Karpas-422 (cell line): ENCODE measurements around the gene ATF2. TPM values are rescaled to one million over a fixed set of nuclear protein-coding genes. Genes with fewer than 3 reads are reported as not detected.

ENCODE experiments used
- DNase-seq: peaks from one replicate; pipeline ENCODE4 v3.0.0-alpha.2; 2015
- H2AFZ ChIP-seq: fragments of 200-600 bp; sonication (generic); 2 replicates; pipeline ENCODE4 v1.6.1; 2014; ENCODE audit warnings: antibody characterized with exemption, low read length, mixed read lengths
- H3K27ac ChIP-seq: fragments of 200-600 bp; sonication (generic); 2 replicates; pipeline ENCODE4 v1.5.1; 2014; ENCODE audit warnings: mild to moderate bottlenecking, low read length, moderate library complexity
- H3K27me3 ChIP-seq: fragments of 200-600 bp; sonication (generic); 2 replicates; pipeline ENCODE4 v1.6.1; 2014; ENCODE audit warnings: low read length, mixed read lengths
- H3K36me3 ChIP-seq: fragments of 200-600 bp; sonication (generic); 2 replicates; pipeline ENCODE4 v1.6.1; 2014; ENCODE audit warnings: low read length, mixed read lengths; ENCODE audit not compliant: insufficient read depth
- H3K4me1 ChIP-seq: fragments of 200-600 bp; sonication (generic); 2 replicates; pipeline ENCODE4 v1.6.1; 2014; ENCODE audit warnings: mild to moderate bottlenecking, low read length, mixed read lengths
- H3K4me2 ChIP-seq: fragments of 200-600 bp; sonication (generic); 2 replicates; pipeline ENCODE4 v1.6.1; 2014; ENCODE audit warnings: low read length, low read depth, mild to moderate bottlenecking; ENCODE audit not compliant: poor library complexity, severe bottlenecking
- H3K4me3 ChIP-seq: fragments of 200-600 bp; sonication (generic); 2 replicates; pipeline ENCODE4 v1.5.1; 2014; ENCODE audit warnings: mild to moderate bottlenecking, antibody characterized with exemption, low read length, mixed read lengths
- H3K79me2 ChIP-seq: fragments of 200-600 bp; sonication (generic); 2 replicates; pipeline ENCODE4 v1.6.1; 2014; ENCODE audit warnings: mild to moderate bottlenecking, low read length, mixed read lengths
- H3K9ac ChIP-seq: fragments of 200-600 bp; sonication (generic); 2 replicates; pipeline ENCODE4 v1.6.0; 2014; ENCODE audit warnings: low read length
- H3K9me2 ChIP-seq: fragments of 200-600 bp; sonication (generic), shearing (Covaris generic); replicated peaks from 2 replicates; pipeline ENCODE4 v1.6.0; 2014; ENCODE audit warnings: mild to moderate bottlenecking, low read length, moderate library complexity; ENCODE audit not compliant: insufficient read depth
- H3K9me3 ChIP-seq: fragments of 300-700, 200-600 bp; sonication (generic); 2 replicates; pipeline ENCODE4 v1.6.1; 2014; ENCODE audit warnings: low read length, mixed read lengths
- H4K20me1 ChIP-seq: fragments of 200-600 bp; sonication (generic); 2 replicates; pipeline ENCODE4 v1.6.1; 2014; ENCODE audit warnings: mild to moderate bottlenecking, antibody characterized with exemption, low read length, low read depth; ENCODE audit not compliant: insufficient read depth
- total RNA-seq: library from RNA; depleted of rRNA; stranded (reverse); fragments of >200 nt; shearing (Covaris generic); gene quantifications from 2 replicates; pipeline ENCODE4 v1.2.3, GENCODE V29; 2014; ENCODE audit warnings: low replicate concordance

Gene ATF2
- total RNA-seq, 1 experiment from 2014 or later: 83.4 TPM

DNA sequence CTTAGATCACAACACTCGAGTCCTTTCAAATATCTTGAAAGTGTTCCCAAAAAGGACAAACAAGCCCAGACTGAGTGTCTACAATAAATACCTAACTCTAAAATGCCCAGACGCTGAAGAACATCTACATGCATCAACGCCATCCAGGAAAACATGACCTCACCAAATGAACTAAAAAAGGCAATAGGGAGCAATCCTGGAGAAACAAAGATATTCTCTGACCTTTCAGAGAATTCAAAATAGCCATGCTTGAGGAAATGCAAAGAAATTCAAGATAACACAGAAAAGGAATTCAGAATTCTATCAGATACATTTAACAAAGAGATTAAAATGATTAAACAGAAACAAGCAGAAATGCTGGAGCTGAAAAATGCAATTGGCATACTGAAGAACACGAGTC, 101.6 kb downstream of the ATF2 start:
- no peak overlapping the region for H3K27ac ChIP-seq
- H3K9ac ChIP-seq: no peak overlapping the region
- peaks cover 7% of the 10 kb centered on the region for H3K4me1 ChIP-seq
- H3K27me3 ChIP-seq: no peaks in the 10 kb centered on the region
- H4K20me1 ChIP-seq: no peaks in the 10 kb centered on the region
- H3K4me3 ChIP-seq: no peak overlapping the region
- H3K4me2 ChIP-seq: no peak overlapping the region
- no peaks in the 10 kb centered on the region for H3K9me3 ChIP-seq
- 0 out of 2 replicates have a peak, but pooled peaks cover 5% of the 10 kb centered on the region for H3K79me2 ChIP-seq
- H2AFZ ChIP-seq: no peak overlapping the region
- DNase-seq: no peak
- H3K9me2 ChIP-seq: no peaks in the 10 kb centered on the region
- H3K36me3 ChIP-seq: peaks cover 1% of the 10 kb centered on the region; the same call in 1 of the 2 replicates

DNA sequence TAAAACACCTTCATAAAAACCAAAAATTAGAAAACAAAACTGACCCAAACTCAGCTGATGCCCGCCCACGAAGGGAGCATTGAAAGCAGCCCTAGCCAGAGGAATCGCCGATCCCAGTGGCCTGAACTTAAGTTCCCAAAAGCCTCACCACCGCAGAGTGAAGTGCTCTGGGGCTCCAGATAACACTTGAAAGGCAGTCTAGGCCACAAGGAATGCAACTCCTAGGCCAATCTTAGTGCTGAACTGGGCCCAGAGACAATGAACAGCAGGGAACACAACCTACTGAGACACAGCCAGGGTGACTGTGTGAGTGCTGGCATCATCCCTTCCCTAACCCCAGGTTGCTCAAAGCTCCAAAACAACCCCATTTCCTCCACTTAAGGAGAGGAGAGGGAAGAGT, 103.2 kb downstream of the ATF2 start:
- Histone ChIP-seq H4K20me1 (no peaks in the 10 kb centered on the region), H3K9ac (no peak overlapping the region), H3K9me2 (no peaks in the 10 kb centered on the region), H3K4me3 (no peak overlapping the region), H3K27ac (no peak overlapping the region), H3K4me2 (no peak overlapping the region), H2AFZ (no peak overlapping the region), H3K79me2 (0 out of 2 replicates have a peak, but pooled peaks cover 5% of the 10 kb centered on the region), H3K9me3 (no peaks in the 10 kb centered on the region), H3K27me3 (no peaks in the 10 kb centered on the region), H3K4me1 (peaks cover 7% of the 10 kb centered on the region), H3K36me3 (no peaks in the 10 kb centered on the region; the same call in 1 of the 2 replicates)
- DNase-seq: no peak

DNA sequence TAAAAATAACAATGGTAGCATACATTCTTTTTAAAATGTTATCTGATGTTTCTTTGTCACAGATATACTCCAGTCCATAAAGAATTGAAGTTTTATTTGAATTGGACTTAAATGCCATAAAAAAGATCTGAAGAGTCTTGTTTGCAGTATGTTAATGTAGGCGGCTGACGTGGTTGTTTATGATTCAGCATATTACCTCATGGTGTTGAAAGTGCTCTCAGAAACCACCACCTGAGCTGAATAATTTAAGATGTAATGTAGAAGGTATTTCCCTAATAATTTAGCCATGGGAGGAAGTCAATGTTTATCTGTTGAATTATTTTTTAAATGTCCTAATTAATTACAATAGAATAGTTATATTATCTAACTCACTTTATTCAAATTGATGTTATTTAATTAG, 104.3 kb downstream of the ATF2 start:
- H4K20me1 ChIP-seq: no peaks in the 10 kb centered on the region
- DNase-seq: no peak
- H3K9me3 ChIP-seq: no peaks in the 10 kb centered on the region
- H3K36me3 ChIP-seq: no peaks in the 10 kb centered on the region; the same call in 1 of the 2 replicates
- H3K4me1 ChIP-seq: peaks cover 7% of the 10 kb centered on the region
- no peak overlapping the region for H3K9ac ChIP-seq
- no peak overlapping the region for H3K27ac ChIP-seq
- H3K27me3 ChIP-seq: no peaks in the 10 kb centered on the region
- H3K4me2 ChIP-seq: no peak overlapping the region
- no peak overlapping the region for H2AFZ ChIP-seq
- no peak overlapping the region for H3K4me3 ChIP-seq
- H3K79me2 ChIP-seq: 0 out of 2 replicates have a peak, but pooled peaks cover 5% of the 10 kb centered on the region
- no peaks in the 10 kb centered on the region for H3K9me2 ChIP-seq

DNA sequence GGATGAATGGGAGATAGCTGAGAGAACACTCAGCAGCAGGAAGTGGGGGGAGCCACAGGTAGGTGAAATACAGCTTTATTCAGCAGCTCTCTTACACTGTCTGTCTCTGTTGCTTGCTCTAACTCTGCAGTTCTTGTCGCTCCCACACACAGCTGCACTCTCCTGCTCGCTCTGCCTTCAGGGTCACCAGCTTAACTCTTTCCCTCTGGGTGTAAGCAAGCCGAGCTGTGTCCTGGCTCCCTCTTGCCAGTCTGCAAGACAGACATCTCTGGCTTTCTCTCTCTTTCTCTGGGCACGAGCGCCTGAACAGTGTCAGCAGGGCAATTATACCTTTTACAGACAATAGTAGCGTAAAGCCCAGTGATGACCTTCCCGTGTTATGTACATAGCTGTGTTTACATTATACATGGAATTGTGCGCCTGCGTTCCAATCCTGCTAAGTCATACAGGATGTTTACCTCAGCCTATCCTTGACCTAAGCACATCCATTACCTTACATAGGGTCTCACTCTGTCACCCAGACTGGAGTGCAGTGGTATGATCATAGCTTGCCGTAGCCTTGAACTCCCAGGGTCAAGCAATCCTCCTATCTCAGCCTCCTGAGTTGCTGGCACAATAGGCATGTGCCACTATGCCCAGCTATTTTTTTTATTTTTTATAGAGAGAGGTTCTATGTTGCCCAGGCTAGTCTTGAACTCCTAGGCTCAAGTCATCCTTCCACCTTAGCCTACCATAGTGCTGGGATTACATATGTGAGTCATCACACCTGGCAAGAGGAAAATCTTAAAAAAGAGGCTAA, 105.0 kb downstream of the ATF2 start:
- Histone ChIP-seq H3K27me3 (no peaks in the 10 kb centered on the region), H3K79me2 (0 out of 2 replicates have a peak, but pooled peaks cover 5% of the 10 kb centered on the region), H2AFZ (no peak overlapping the region), H3K9me2 (no peaks in the 10 kb centered on the region), H3K4me1 (peaks cover 7% of the 10 kb centered on the region), H3K36me3 (no peaks in the 10 kb centered on the region; the same call in 1 of the 2 replicates), H3K27ac (no peak overlapping the region), H3K9ac (no peak overlapping the region), H3K4me2 (no peak overlapping the region), H3K9me3 (no peaks in the 10 kb centered on the region), H4K20me1 (no peaks in the 10 kb centered on the region), H3K4me3 (no peak overlapping the region)
- no peak for DNase-seq

DNA sequence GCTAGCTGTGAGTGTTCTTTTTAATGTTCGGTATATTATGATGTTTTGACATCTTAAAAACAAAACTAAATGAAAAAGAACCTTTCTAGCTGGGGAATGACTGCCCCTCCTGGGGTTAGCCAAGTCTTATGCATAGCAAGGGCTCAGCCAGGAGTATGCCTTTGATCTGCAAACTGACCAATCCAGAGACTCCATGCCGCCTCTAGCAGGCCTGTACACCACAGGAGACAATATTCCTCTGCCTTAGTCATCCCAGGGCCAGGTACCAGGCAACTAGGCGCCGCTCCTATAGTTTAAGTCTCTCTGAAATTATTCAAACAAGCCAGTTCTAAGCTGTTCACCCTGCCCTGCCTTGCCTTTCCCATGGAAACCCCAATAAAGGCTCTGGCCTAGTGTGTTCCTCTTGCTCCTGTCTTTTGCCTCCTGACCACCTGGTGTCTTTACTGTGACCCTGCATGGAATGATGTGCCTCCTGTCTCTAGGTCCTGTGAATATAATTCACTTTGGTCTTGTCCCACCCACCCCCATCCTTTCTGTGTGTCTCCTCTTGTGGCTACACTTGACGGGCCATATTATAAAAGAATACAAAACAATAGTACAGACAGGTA, 110.8 kb downstream of the ATF2 start:
- Histone ChIP-seq H3K27me3 (no peaks in the 10 kb centered on the region), H3K27ac (no peak overlapping the region), H3K9ac (no peak overlapping the region), H3K36me3 (no peaks in the 10 kb centered on the region), H3K79me2 (no peaks in the 10 kb centered on the region), H3K9me3 (no peaks in the 10 kb centered on the region), H4K20me1 (no peaks in the 10 kb centered on the region), H2AFZ (no peak overlapping the region), H3K4me1 (peaks cover 6% of the 10 kb centered on the region), H3K4me3 (no peak overlapping the region), H3K4me2 (no peak overlapping the region), H3K9me2 (no peaks in the 10 kb centered on the region)
- DNase-seq: no peak

DNA sequence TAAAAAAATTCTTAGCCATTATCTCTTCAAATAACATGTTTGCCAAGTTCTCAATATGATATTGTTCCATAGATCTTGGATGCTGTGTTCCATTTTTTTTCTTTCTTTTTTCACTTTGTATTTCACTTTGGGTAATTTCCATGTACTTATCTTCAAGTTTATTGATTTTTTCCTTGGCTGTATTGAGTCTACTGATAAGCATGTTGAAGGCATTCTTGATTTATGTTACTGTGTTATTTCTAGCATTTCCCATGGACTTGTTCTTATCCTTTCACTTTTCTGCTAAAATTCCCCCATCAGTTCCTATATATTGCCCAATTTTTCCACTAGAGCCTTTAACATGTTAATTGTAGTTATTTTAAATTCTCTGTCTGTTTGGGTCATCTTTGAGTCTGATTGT, 112.0 kb downstream of the ATF2 start:
- Histone ChIP-seq H3K4me2 (no peak overlapping the region), H4K20me1 (no peaks in the 10 kb centered on the region), H3K36me3 (no peaks in the 10 kb centered on the region), H3K4me1 (no peaks in the 10 kb centered on the region), H3K9me2 (no peaks in the 10 kb centered on the region), H3K27ac (no peak overlapping the region), H3K79me2 (no peaks in the 10 kb centered on the region), H3K4me3 (no peak overlapping the region), H3K9ac (no peak overlapping the region), H2AFZ (no peak overlapping the region), H3K27me3 (no peaks in the 10 kb centered on the region), H3K9me3 (no peaks in the 10 kb centered on the region)
- DNase-seq: no peak

DNA sequence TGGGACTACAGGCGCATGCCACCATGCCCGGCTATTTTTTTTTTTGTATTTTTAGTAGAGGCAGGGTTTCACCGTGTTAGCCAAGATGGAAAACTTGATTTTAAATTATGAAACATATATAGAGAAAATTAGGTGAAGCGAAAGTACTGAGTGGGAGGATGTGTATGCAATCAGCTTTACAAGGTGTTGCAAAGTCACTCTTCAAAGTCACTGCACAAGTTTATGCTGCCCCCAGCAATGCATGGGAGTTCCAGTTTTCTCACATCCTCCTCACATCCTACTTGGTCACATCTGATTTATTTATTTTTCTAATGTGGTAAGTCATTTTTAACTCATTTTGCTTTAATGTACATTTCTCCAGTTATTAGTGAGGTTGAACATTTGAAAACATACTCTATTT, 113.7 kb downstream of the ATF2 start:
- no peak overlapping the region for H3K27ac ChIP-seq
- no peaks in the 10 kb centered on the region for H3K4me1 ChIP-seq
- H3K79me2 ChIP-seq: no peaks in the 10 kb centered on the region
- H2AFZ ChIP-seq: no peak overlapping the region
- no peaks in the 10 kb centered on the region for H3K9me3 ChIP-seq
- no peak overlapping the region for H3K9ac ChIP-seq
- no peak overlapping the region for H3K4me2 ChIP-seq
- H3K4me3 ChIP-seq: no peak overlapping the region
- no peaks in the 10 kb centered on the region for H4K20me1 ChIP-seq
- no peak for DNase-seq
- no peaks in the 10 kb centered on the region for H3K36me3 ChIP-seq
- H3K9me2 ChIP-seq: no peaks in the 10 kb centered on the region
- no peaks in the 10 kb centered on the region for H3K27me3 ChIP-seq

DNA sequence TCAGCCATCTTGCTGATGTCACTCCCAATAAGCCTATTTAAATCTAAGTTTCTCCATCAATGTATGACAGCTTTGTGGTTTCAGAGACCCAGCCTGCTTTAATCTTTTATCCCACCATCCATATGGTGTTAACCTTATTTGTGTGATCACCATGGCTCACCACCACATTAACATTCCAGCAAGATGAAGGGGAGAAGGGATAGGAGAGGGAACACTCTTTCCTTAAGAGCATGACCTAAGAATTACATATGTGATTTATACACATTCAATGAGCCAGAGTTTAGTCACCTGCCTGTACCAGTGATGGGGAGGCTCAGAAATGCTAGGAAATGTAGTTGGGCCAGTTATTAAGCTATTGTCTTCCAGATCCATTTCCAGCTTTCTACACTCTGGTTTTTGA, 118.3 kb downstream of the ATF2 start:
- H3K9me2 ChIP-seq: no peaks in the 10 kb centered on the region

More for the DNA sequence above, 118.3 kb downstream of the ATF2 start:
- Histone ChIP-seq H2AFZ (no peak overlapping the region), H3K4me1 (no peaks in the 10 kb centered on the region), H4K20me1 (no peaks in the 10 kb centered on the region), H3K27ac (no peak overlapping the region), H3K27me3 (no peaks in the 10 kb centered on the region), H3K36me3 (no peaks in the 10 kb centered on the region), H3K4me3 (no peak overlapping the region), H3K9ac (no peak overlapping the region), H3K9me3 (no peaks in the 10 kb centered on the region), H3K4me2 (no peak overlapping the region), H3K79me2 (no peaks in the 10 kb centered on the region)
- DNase-seq: no peak
